LNCaP clone FGC (cell line): Measurements from ENCODE around the gene PLVAP.

Experiments
- DNase-seq: peaks from one replicate; pipeline ENCODE4 v3.0.0-alpha.2; 2011; ENCODE audit warnings: low read depth
- H3K4me3 ChIP-seq: 2 replicates; pipeline ENCODE4 v1.5.1; 2011; ENCODE audit warnings: mild to moderate bottlenecking, low read depth, low read length, control low read depth
- TF ChIP-seq, protein P1 (sequence below): IDR thresholded peaks from 2 replicates; pipeline ENCODE4 v1.5.1; 2012; ENCODE audit warnings: mild to moderate bottlenecking; ENCODE audit not compliant: control insufficient read depth, insufficient read depth; ENCODE audit errors: extremely low read depth

Gene PLVAP

DNA sequence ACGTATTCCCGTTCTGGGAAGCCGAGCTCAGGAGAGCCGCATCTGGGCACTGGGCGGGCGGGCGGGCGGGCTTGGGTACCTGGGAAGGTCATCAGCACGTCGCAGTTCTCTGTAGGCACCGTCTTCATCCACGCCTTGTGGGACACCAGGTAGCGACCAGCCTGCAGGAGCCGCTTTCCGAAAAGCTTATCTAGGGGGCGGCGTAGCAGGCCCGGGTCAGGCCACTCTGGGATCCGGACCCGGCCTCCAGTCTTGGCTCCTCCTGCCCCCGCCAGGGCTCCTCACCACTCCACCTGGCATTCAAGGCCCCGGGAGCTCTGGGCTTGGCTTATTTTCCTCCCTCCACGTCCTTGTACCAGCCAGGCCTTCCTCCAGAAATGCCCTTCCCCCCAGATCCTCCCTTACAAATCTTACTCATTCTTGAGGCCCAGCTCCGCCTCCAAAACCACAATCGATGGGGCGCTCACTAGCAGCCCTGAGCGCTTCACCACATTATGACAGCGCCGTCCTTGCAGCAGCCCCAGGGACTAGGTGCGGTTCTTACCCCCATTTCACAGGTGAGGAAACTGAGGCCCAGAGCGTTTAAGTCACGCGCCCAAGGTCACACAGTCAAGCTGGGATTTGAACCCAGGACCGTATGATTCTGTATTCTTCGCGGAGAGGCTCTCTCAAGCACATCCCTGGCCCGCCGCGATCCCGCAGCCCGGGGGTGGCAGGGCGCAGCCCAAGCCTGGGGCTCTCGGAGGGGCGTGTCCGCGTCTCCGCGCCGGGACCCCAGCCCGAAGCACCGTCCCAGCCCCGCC lies 43.3 kb downstream of the PLVAP start:
- TF ChIP-seq, protein P1, sequence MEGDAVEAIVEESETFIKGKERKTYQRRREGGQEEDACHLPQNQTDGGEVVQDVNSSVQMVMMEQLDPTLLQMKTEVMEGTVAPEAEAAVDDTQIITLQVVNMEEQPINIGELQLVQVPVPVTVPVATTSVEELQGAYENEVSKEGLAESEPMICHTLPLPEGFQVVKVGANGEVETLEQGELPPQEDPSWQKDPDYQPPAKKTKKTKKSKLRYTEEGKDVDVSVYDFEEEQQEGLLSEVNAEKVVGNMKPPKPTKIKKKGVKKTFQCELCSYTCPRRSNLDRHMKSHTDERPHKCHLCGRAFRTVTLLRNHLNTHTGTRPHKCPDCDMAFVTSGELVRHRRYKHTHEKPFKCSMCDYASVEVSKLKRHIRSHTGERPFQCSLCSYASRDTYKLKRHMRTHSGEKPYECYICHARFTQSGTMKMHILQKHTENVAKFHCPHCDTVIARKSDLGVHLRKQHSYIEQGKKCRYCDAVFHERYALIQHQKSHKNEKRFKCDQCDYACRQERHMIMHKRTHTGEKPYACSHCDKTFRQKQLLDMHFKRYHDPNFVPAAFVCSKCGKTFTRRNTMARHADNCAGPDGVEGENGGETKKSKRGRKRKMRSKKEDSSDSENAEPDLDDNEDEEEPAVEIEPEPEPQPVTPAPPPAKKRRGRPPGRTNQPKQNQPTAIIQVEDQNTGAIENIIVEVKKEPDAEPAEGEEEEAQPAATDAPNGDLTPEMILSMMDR = no peak

DNA sequence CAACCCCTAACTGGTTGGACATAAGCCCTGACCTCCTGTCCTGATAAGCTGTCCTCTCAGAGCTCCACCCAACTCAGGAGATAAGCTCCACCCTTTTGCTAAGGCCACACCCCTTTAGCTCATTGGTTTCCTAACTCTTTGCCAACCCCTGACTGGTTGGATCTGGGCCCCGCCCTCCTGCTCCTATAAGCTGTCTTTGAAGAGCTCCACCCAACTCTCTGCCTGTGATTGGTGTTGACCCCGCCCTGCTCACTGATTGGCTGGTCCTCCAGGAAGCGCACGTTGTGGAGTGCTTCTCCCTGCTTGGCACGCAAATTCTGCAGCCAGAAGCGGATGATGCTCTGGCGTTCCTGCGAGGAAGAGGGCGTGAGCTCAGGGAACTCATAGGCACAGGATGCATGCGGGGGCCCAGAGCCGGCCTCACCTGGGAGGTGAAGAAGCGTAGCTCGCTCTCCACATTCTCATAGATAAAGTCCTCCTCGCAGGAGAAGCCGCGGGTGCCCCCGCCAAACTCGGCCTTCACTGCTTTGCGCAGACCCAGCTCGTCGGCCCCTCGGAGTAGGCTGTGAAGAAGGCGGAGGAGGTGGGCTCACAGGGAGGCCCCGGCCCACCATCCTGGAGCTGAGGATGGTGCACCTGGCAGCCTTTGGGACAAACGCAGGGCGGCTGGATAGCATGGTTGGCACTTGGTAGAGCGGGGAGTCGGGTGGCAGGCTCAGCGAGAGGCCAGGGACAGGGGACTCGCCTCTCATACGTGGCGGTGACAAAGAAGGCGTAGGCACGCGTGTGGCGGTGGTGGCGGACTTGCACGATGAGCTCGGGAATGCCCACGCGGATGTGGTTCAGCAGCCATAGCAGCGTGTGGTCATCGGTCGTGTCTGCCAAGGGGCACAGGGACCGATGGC lies 44.2 kb downstream of the PLVAP start:
- H3K4me3 ChIP-seq = no peak overlapping the region
- TF ChIP-seq, protein P1 = no peak
- DNase-seq = peak; percentile 63

More for the DNA sequence above, 43.3 kb downstream of the PLVAP start:
- no peak for DNase-seq
- H3K4me3 ChIP-seq = peak overlapping the region; percentile 75

DNA sequence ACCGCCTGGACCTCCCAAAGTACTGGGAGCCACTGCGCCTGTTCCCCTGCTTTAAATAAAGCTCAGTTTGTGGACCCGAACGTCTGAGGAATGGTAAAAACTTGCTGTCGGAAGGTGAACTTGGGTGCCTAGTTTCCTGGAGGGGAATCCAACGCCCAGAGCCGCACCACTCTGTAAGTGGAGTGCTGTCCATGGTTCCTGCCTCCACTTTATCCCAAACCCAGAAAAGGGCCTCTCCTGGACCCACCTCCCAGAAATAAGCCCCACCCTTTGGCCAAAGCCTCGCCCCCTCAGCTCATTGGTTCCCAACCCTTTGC lies 44.8 kb downstream of the PLVAP start:
- no peak for DNase-seq
- H3K4me3 ChIP-seq = no peak overlapping the region
- TF ChIP-seq, protein P1 = no peak

DNA sequence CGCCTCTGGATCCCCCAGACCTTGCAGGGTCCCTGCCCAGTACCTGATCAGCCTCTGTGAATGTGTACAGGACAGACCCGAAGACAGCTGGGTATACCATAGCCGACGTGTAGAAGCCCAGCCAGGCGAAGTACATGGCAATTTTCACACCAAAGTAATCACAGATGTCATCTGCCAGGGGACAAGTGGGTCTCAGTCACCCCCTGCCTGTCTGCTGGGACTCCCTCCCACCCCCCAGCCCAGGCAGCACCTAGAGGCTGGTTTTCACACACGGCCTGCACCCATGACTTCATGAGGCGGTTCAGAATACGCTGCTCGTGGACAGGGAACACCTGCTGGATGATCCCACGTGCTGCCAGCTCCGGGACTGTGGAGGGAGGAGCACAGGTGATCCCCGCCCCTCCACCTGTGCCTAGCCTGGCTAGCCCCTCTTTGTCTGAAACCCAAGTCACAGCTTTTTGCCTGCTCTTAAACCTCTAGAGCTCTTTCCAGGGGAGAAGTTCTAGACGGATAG lies 46.0 kb downstream of the PLVAP start:
- DNase-seq = no peak
- TF ChIP-seq, protein P1 = no peak
- H3K4me3 ChIP-seq = no peak overlapping the region

DNA sequence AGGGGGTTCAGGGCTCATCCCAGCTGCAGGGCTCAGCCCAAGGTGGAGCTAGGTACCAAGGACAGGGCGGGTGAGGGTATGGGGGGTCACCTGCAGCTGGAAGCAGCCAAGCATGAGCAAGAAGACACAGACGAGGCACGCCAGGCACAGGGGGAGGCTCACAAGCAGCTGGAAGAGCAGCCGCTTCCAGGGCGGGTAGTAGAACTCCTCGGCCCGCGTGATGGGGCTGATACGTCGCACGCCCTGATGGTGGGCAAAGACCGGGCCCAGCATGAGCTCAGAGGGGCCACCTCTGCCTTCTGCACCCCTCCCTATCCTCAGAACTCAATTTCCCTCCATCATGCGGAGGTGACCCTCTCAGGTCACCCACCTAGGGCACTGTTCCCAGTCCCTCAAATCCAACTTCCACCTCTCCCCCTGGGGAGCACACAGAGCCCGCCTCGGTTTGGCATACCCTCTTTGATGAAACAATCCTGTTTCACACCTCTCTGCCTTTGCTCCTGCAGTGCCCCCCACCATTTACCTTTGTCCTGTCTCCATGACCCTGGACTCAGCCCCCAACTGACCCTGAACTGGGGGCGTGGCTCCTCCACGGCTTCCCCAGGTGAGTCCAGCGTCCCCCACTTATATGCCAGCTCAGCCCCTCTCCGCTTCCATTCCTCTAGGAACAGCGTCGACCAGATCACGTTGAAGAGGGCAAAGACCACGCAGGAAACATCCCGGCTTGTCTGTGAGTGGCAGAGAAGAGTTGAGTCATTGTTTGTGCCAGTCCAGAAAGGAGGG lies 46.7 kb downstream of the PLVAP start:
- TF ChIP-seq, protein P1 = no peak
- DNase-seq = no peak
- no peak overlapping the region for H3K4me3 ChIP-seq
